ENCODE data around the gene NOS1.

GRCh38 chr12:117384735-117385134 lies 23.3 kb upstream of the NOS1 start:
- no peak for TF ChIP-seq CTCF (conservative IDR thresholded peaks at IDR 0.05; ENCODE audit: low read length)
- TF ChIP-seq EZH2phosphoT487 (IDR thresholded peaks at IDR 0.05; ENCODE audit: borderline replicate concordance, low read depth, low read length) = no peak
